HL-60 (cell line): Measurements from ENCODE around the gene C2orf92.

Experiments used
- DNase-seq, 2 experiments: peaks; one replicate each; pipeline ENCODE4 v3.0.0-alpha.2; 2010 to 2020; ENCODE audit warnings: low read depth in 1 of 2, low spot score in 1 of 2
- H3K27ac ChIP-seq: fragments of 250-450 bp; sonication (Bioruptor Pico); replicated peaks from 2 replicates; pipeline ENCODE4 v1.5.1; 2020; ENCODE audit warnings: mild to moderate bottlenecking, moderate library complexity
- H3K27me3 ChIP-seq: fragments of 250-450 bp; sonication (Bioruptor Pico); 2 replicates; pipeline ENCODE4 v1.5.1; 2021; ENCODE audit warnings: mild to moderate bottlenecking, moderate library complexity; ENCODE audit not compliant: insufficient read depth, poor library complexity, severe bottlenecking
- H3K4me3 ChIP-seq: replicated peaks from 2 replicates; pipeline ENCODE4 v1.5.1; 2011; ENCODE audit warnings: mild to moderate bottlenecking, control low read depth, low read length; ENCODE audit not compliant: insufficient read depth
- CTCF ChIP-seq: IDR thresholded peaks from one replicate; pipeline ENCODE4 v1.5.1; 2011; ENCODE audit warnings: low read length, control low read depth, inconsistent platforms; ENCODE audit not compliant: insufficient read depth
- GABPA ChIP-seq: IDR thresholded peaks from 2 replicates; pipeline ENCODE4 v1.6.1; 2012; ENCODE audit warnings: low read depth
- POLR2AphosphoS5 ChIP-seq: IDR thresholded peaks from 2 replicates; pipeline ENCODE4 v1.6.1; 2012; ENCODE audit warnings: low read depth
- REST ChIP-seq: IDR thresholded peaks from 2 replicates; pipeline ENCODE4 v1.6.1; 2012; ENCODE audit warnings: low read depth; ENCODE audit not compliant: insufficient replicate concordance
- SPI1 ChIP-seq: IDR thresholded peaks from 2 replicates; pipeline ENCODE4 v1.6.1; 2012; ENCODE audit warnings: low read depth, mild to moderate bottlenecking, borderline replicate concordance

C2orf92 gene

GRCh38 chr2:97704989-97705388 is 35.5 kb downstream of the C2orf92 start:
- no peak overlapping the region for H3K27ac ChIP-seq
- no peaks in the 10 kb centered on the region for H3K27me3 ChIP-seq
- TF ChIP-seq SPI1, result no peak
- TF ChIP-seq REST, result no peak
- TF ChIP-seq POLR2AphosphoS5, result no peak
- no peak for TF ChIP-seq CTCF
- no peak for TF ChIP-seq GABPA

GRCh38 chr2:97706112-97706511 is 36.6 kb downstream of the C2orf92 start:
- DNase-seq, result no peak
- TF ChIP-seq POLR2AphosphoS5, result no peak
- no peak for TF ChIP-seq CTCF
- TF ChIP-seq REST, result no peak
- no peak for TF ChIP-seq GABPA
- TF ChIP-seq SPI1, result no peak
- H3K4me3 ChIP-seq, result no peak overlapping the region
- H3K27ac ChIP-seq, result no peak overlapping the region
- H3K27me3 ChIP-seq, result no peaks in the 10 kb centered on the region

More at GRCh38 chr2:97704989-97705388, 35.5 kb downstream of the C2orf92 start:
- H3K4me3 ChIP-seq, result no peak overlapping the region
- DNase-seq, result no peak

- no peak for TF ChIP-seq POLR2AphosphoS5
- no peak for TF ChIP-seq GABPA
- no peak for TF ChIP-seq SPI1
- no peak for TF ChIP-seq REST
- TF ChIP-seq CTCF, result no peak
- no peak overlapping the region for H3K4me3 ChIP-seq
Observed at GRCh38 chr2:97706708-97707345, 37.3 kb downstream of the C2orf92 start.

More at GRCh38 chr2:97706708-97707345, 37.3 kb downstream of the C2orf92 start:
- no peak overlapping the region for H3K27ac ChIP-seq
- no peaks in the 10 kb centered on the region for H3K27me3 ChIP-seq
- DNase-seq, result no peak
